GM20431 (cell line): ENCODE data around the gene TRRAP.

Experiments used
- in situ Hi-C: fragments of 300-500 bp; cut with MseI, MboI; formaldehyde crosslinking; loops from one replicate; pipeline ENCODE4 v1.15.0; 2020; ENCODE audit warnings: low sequenced_read_pairs; ENCODE audit not compliant: unreplicated experiment

Gene TRRAP

DNA sequence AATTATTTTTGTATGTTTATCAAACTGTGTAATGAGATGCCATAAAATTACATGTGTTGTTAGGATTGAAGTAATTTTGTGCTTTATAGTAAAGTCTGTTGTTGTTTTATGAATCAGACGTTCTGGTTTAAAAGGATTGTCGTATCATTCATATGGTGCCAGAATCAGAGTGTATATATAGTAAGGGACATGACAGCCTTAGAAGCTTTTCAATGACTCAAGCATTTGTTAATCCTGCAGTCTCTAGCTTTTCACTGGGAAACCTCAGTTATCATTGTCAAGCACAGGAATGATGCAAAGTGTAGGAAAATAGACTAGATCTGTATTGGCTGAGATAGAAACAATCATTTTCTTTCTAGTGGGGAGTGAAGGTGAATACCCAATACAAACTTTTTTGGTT is 57.5 kb downstream of the TRRAP start:
- in situ Hi-C loops: no loop called here

DNA sequence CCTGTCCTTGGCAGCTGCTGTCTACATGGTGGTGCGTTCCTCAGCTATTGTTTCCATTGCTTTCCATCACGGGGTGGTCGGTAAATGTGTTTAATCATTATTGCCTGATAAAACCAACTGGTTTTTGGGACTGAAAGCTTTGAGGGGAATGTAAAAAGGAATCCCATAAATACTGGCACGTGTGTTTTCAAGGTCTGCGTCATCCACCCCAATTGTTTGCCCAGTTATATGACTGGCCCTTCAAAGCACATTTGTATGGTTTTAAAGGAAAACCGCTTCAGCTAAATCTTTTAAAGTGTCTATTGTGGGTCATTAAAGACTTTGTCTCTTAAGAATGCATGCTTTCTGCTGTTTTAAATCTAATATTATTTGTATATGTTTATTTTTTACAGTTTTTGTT is 65.0 kb downstream of the TRRAP start:
- in situ Hi-C loops: no loop called here

DNA sequence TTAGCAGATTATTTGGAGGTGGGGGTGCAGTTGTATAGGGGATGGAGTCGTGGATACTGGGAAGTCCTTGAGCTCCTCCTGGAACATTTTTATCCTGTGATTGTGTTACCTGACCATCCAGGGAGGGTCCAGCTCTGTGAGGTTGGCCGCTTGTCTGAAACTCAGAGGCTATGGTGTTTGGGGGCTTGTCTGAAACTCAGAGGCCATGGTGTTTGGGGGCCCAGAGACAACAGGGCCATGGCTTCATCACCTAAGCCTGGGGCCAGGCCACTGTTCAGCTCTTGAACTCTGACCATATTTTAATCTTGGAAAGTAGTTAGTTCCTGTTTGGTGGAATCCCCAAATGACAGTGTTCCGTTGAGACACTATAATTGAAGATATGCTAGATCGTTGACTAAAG is 66.1 kb downstream of the TRRAP start:
- in situ Hi-C loops: no loop called here

DNA sequence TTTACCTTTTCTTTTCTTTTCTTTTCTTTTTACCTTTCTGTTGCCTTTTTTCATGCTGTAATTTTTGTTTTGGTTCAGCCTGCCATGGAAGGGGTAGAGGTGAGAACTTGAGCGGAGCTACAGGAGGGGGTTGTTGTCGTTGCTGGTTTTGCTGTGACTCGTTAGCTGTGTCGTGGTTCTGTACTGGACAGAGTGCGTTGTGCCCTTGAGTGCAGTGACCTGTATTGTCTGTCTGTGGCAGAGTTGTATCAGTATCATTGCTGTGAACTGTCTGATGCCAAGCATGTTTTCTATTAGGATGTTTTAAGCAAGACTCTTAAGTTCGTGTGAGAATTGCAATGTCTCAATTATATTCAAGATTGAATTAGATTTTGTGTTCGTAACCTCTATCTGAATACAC is 67.5 kb downstream of the TRRAP start:
- in situ Hi-C loops: no loop called here

DNA sequence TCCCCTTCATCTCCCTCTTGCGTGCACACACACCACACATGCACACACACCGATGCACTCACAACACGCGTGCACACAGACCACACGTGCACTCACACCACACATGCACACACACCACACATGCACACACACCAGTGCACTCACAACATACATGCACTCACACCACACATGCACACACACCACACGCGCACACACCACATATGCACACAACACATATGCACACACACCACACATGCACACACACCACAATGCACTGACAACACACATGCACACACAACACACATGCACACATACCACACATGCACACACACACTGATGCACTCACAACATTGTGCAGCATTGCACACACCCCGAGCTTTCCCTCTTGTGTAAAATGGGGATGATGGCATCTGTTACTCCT is 68.1 kb downstream of the TRRAP start:
- in situ Hi-C loops: no loop called here

DNA sequence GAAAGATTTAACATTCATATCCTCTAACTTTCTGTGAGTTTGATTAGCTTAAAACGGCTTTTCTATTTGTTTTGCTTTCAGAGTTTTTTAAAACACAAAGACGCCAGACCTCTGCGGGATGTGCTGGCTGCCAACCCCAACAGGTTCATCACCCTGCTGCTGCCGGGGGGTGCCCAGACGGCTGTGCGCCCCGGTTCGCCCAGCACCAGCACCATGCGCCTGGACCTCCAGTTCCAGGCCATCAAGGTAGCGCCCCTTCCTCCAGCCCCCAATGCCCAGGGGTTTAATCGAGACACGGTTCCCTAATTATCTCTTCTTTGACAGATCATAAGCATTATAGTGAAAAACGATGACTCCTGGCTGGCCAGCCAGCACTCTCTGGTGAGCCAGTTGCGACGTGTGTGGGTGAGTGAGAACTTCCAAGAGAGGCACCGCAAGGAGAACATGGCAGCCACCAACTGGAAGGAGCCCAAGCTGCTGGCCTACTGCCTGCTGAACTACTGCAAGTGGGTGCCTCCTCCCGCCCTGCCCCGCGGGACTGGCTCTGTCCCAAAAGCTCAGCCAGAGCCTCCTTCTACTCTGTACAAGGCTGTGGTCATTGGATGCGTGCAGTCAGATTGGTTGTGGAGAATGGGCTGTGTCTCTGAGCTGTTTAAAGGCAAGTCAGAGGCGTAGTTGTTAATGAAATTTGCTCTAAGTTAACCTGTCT is 71.2 kb downstream of the TRRAP start:
- in situ Hi-C loops: no loop called here

DNA sequence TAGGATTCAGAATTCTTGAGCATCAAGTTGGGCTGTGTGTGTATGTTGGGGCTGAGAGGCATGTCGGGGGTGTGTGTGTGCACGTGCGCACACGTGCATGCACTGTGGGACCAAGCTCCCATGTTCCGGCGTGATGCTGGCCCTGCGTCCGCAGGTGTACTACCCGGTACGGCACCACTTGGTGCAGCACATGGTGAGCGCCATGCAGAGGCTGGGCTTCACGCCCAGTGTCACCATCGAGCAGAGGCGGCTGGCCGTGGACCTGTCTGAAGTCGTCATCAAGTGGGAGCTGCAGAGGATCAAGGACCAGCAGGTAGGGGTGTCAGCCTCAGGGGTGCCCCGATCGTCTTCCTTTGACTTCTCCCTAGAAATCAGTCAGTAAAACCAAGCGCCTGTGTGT is 77.7 kb downstream of the TRRAP start:
- in situ Hi-C loops: no loop called here

DNA sequence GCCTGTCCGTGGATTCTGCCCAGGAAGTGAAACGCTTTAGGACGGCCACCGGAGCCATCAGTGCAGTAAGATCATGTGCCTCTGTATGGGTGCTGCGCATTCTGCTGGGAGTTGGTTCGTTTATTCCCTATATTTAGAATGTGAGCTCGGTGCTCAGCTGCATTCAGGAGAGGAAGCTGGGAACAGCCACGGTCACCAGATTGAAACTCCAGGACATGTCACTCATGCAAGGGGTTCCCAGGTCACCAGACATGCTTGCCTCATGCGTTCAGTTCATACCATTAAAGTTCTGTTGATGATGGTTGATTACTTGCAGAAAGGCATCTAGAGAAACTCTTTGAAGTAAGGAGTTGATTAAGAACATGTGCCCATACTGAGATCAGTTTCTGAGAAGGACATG is 78.1 kb downstream of the TRRAP start:
- in situ Hi-C loops: no loop called here

DNA sequence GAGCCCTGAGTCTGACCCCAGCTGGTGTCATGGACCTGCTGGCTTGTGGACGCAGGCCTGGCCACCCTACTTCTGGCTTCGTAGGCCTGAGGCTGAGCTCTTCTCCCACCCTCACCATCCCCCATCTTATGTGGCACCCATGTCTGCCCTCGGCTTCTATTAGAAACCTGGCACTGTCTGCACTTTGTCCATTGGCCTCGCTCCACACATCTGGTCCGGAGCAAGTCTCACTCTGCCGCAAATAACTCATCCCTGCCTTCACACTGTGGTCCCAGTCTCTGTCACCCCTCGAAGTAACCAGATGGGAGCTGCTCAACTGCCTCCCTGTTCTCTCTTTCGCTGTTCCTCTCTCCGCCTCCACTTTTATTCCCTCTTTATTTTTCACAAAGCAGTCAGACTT is 78.6 kb downstream of the TRRAP start:
- in situ Hi-C loops: no loop called here

DNA sequence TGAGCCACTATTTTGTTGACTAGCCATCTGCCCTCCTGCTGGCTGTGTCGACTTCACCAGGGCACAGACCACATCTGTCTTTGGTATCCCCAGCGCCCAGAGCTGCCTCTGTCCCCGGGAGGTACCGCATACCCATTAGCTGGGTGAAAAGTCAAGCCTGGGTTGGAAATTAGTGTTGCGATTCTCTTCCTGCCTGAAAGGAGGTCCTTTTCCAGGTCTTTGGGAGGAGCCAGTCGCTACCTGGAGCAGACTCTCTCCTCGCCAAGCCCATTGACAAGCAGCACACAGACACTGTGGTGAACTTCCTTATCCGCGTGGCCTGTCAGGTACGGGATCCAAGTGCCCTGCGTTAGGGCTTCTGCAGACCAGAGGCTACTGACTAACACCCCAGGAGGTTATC is 79.4 kb downstream of the TRRAP start:
- in situ Hi-C loops: no loop called here

DNA sequence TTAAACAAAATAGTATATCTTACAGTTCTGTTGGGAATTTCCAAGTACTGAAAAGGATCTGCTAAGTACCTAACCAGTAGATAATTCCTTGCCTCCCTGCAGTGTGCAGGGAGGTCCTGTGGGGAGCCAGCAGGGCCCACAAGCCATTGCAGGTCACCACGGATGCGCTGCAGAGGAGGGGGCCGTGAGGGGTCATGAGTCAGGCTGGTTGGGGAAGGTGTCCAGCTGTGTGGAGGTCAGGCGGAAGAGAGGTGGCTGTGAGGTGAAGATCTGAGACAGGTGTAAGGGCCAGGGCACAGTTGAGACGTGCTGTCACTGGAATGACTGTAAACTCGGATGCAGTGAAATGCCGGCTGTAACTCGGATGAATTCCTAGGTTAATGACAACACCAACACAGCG is 80.6 kb downstream of the TRRAP start:
- in situ Hi-C loops: no loop called here

DNA sequence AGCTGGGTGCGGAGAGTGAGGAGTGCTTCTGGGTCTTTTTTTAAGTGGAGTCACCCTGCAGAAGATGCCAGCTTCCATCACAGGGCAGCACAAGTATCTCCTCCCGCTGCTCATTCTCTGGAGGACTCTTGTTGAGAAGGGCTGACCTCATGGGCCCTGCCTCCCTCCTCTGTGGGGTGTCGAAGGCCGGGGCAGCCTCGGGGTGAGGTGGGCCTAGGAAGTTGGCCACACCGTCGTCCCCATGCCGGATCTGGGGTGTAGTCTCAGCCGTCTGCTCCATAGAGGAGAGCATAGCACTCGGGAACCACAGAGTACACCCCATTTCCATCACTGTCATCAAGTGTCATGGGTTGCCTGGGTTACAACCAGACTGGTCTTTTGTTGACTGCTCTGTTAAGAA is 85.0 kb downstream of the TRRAP start:
- in situ Hi-C loops: no loop called here

DNA sequence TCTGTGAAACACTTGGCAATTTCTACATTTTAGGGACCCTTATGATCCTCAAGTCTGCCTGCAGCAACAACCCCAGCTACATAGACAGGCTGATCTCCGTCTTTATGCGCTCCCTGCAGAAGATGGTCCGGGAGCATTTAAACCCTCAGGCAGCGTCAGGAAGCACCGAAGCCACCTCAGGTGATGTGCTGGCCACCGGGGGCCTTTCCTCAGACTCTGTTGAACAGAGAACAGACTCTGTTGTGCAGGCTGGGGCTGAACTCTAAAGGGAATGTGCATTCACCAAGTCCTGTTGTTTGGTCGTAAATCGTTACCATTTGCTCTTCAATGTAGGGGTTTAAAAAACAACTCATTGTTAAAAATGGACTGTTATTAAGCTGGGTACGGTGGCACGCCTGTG is 86.3 kb downstream of the TRRAP start:
- in situ Hi-C loops: no loop called here

DNA sequence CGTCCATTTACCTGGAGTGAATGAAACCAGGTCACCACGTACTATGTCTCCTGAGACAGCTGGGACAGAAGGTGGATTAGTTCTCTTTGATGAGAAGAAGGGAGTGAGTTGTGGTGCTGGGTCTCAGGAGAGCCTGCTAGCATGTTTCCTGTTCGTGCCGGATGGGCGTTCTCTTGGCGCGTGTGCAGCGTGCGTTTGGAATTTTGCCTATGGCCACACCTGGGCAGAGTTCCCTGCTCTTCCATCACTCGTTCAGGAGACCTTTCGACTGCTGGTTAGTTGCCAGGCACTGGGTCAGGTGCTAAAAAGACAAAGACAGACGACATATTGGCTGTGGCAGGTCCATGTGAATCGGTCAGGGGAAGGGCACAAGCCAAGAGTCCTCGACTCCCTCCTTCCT is 90.3 kb downstream of the TRRAP start:
- in situ Hi-C loops: no loop called here

DNA sequence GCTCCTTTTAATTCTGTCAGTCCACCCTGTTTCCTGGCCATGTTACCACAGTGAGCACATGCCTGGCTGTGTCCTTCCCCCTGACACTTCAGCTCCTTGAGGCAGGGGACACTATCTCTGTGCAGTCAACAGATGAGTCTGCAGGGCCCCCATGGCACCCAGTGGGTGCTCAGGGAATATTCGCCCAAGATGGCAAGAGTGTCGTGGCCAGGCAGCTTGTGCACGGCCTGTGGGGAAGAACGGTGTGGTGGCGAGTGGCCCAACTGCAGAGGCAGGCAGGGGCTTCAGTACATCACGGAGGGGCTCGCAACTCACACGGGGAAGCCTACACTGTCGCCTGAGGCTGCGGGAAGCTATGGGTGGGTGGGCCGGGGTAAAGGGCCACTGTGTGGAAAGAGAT is 91.1 kb downstream of the TRRAP start:
- in situ Hi-C loops: no loop called here

DNA sequence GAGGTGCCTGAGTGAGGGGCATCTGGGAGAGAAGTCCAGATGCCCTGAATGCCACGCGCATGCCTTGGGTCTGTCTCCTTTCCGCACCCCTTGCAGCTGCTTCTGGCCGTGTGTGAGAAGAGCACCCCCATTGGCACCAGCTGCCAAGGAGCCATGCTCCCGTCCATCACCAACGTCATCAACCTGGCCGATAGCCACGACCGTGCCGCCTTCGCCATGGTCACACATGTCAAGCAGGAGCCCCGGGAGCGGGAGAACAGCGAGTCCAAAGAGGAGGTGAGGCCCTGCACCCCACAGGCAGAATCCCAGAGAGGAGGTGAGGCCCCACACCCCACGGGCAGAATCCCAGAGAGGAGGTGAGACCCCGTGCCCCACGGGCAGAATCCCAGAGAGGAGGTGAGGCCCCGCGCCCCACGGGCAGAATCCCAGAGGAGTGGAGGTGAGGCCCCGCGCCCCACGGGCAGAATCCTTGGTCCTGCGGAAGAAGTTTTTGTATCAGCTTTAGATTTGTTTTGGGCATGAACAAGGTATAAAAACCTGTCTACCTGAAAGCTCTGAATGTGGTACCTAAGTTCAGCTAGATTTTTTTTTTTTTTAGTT is 91.8 kb downstream of the TRRAP start:
- in situ Hi-C loops: no loop called here

DNA sequence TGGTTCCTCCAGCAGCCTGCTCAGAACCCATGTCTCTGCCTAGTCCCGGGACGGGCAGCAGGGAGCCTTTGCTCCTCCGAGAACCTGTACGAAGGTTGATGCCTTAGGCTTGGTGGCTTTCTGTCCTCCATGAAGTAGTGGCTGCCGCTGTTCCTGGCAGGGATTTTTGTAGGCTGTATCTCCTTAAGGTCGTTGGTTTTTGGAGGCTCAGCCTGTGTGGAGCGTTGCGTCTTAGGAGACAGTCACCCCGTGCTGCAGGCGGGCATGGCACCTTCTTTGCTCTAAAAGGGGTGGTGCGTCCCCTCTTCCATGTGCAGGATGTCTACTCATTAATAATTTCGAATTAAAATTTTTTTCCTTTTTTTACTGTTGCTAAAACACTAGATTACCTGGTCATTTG is 92.5 kb downstream of the TRRAP start:
- in situ Hi-C loops: no loop called here

DNA sequence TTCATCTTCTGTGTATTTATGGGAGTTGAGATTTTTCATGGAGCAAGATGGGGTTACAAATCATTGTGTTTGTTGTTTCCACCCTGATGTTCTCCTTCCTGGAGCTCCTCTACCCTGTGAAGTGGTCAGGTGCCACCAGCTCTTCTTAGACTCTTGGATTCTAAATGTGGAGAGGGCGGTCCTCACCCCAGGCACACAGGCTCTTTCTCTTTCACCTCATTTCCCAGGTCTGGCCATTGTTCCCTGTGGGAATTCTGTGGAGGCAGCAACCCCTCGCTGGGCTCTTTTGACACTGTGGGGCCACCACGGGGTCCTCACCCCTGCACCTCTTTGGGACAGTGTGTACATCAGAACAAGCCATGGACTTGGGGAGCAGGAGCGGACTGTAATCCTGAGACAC is 95.9 kb downstream of the TRRAP start:
- in situ Hi-C loops: no loop called here

DNA sequence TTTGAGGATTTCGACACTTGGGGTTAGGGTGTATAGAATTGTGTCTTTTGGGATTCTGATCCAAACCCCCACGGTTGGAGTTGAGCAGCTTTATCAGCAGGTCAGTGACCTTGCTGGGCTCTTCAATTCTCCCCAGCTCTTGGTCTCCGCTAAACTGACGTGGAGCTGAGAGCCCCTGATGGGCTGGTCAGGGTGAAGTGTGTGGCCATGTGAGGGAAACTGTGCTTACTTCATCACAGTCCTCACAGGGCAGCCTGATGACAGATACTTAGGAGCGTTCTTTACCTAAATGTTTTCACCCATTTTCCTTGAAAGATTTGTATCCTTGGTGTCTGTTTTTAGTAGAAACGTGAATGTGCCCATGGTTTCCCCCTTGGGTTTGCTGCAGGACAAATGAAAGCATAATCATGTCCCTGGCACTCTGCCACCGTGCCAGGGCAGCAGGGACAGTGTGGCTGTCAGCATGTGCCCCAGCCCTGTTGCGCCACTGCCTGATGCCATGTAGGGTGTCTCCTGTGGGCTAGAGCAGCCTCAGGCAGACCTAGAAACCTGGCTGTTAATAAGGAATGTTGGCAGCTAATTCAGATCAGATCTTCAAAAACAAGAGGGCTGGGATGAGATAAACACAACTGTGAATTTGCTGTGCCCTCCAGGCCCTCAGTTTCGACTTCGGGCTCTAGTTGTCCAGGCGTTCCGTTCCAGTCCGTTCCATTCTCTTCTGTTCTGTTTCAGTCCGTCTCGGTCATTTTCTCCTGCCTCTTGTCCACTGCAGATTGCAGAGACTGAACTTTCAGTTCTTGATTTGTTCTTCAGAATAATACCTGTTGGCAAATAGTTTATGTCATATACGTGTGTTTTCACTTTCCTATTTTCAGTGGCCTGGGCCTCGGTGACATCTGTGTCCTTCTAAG is 96.8 kb downstream of the TRRAP start:
- in situ Hi-C loops: no loop called here

DNA sequence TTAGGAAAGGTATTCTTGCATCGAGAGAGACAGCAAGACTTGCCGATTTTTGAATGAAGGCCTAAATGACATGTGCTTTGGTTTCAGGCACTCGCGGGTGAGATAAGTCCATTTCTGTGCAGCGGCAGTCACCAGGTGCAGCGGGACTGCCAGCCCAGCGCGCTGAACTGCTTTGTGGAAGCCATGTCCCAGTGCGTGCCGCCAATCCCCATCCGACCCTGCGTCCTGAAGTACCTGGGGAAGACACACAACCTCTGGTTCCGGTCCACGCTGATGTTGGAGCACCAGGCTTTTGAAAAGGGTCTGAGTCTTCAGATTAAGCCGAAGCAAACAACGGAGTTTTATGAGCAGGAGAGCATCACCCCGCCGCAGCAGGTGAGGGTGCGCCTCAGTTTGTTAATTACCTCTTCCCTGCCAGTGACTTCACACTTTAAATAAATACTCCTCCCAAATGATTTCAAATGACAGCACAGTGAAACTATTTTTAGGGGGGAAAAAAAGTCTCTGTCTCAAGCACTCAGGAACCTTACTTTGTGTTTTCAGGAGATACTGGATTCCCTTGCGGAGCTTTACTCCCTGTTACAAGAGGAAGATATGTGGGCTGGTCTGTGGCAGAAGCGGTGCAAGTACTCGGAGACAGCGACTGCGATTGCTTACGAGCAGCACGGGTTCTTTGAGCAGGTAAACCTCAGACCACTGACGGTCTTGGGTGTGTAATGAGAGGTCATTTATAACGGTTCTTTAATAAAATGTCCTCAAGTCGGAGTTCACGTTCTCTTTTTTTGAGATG is 98.3 kb downstream of the TRRAP start:
- in situ Hi-C loops: no loop called here

DNA sequence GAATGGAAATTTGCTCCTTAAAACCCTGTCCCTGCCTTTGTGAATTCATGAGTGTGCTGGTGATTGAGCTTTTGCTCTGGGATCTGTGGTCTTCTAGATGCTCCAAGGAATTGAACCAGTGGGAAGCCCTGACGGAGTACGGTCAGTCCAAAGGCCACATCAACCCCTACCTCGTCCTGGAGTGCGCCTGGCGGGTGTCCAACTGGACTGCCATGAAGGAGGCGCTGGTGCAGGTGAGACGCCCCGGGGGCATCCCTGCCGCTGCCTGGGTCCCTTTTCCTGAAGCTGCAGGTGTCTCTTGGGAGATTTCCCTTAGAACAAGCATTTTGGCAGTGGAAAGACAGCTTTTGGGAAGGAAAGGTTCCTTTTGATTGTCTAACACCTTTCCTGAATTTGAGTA is 100.3 kb downstream of the TRRAP start:
- in situ Hi-C loops: no loop called here
